Measurements from ENCODE around the gene INTS15. TPM values are rescaled to one million over a fixed set of nuclear protein-coding genes. Genes with fewer than 3 reads are reported as not detected.

INTS15 gene
- total RNA-seq, 4 donors from 2014 or later: 34.0 to 95.7 (median 53.0) TPM

DNA sequence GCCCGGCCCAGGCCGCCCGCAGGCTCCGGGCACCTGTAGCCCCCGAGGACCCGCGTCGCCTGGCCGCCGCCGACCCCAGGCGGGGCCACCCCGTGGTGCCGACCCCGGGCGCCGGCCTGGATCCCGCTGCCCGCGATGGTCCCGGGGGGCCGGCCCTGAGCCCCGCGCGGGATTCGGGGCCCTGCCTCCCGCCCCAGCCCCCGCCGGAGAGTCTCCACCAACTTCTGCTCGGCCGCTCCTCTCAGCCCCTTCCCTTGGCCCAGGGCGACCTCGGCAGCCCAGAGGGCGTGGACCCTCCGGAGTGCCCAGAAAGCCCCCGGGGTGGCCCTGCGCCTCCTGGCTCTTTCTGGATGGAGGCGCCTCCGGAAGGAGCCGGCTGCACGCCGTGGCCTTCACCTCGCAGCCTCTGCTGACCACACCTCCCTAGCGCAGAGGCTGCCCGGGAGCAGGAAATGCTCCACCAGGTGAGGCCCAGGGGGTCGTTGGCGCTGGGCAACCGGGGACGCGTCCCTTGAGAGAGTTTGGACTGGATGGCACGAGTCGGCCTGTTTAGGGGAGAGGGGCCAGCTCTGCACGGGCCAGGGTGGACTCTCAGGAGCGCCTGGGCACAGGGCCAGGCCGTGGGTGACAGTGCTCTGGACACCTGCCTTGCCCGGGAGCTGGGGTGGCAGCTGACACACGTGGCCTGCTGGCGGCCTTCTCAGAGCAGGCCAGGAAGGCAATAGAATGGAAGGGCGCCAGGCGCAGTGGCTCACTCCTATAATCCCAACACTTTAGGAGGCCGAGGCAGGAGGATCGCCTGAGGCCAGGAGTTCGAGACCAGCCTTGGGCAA, 26.1 kb downstream of the INTS15 start:
- Histone ChIP-seq H3K9me3 (no peaks in the 10 kb centered on the region), H3K27ac (peak overlapping the region in 2 of 4 donors; percentile 19 to 70), H3K4me3 (peak overlapping the region; percentile 42 to 76 (median 66)), H3K27me3 (peaks cover 0 to 5% of the 10 kb centered on the region in 2 donors), H3K36me3 (no peaks in the 10 kb centered on the region), H3K4me1 (peaks cover 0 to 20% (median 12%) of the 10 kb centered on the region in 4 donors)
- TF ChIP-seq, protein P1, sequence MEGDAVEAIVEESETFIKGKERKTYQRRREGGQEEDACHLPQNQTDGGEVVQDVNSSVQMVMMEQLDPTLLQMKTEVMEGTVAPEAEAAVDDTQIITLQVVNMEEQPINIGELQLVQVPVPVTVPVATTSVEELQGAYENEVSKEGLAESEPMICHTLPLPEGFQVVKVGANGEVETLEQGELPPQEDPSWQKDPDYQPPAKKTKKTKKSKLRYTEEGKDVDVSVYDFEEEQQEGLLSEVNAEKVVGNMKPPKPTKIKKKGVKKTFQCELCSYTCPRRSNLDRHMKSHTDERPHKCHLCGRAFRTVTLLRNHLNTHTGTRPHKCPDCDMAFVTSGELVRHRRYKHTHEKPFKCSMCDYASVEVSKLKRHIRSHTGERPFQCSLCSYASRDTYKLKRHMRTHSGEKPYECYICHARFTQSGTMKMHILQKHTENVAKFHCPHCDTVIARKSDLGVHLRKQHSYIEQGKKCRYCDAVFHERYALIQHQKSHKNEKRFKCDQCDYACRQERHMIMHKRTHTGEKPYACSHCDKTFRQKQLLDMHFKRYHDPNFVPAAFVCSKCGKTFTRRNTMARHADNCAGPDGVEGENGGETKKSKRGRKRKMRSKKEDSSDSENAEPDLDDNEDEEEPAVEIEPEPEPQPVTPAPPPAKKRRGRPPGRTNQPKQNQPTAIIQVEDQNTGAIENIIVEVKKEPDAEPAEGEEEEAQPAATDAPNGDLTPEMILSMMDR (IDR thresholded peaks at IDR 0.05): no peak
- TF ChIP-seq POLR2A (IDR thresholded peaks at IDR 0.05): no peak
- DNase-seq: no peak

GRCh38 chr7:6616854-6617643, 27.2 kb downstream of the INTS15 start:
- Histone ChIP-seq H3K36me3 (peaks cover 0 to 4% (median 0%) of the 10 kb centered on the region in 3 donors), H3K4me3 (no peak overlapping the region), H3K27me3 (peaks cover 0 to 5% of the 10 kb centered on the region in 2 donors), H3K4me1 (peaks cover 0 to 27% (median 12%) of the 10 kb centered on the region in 4 donors), H3K9me3 (no peaks in the 10 kb centered on the region), H3K27ac (no peak overlapping the region)
- TF ChIP-seq POLR2A (IDR thresholded peaks at IDR 0.05): no peak
- TF ChIP-seq, protein P1 (IDR thresholded peaks at IDR 0.05): no peak
- DNase-seq: no peak

DNA sequence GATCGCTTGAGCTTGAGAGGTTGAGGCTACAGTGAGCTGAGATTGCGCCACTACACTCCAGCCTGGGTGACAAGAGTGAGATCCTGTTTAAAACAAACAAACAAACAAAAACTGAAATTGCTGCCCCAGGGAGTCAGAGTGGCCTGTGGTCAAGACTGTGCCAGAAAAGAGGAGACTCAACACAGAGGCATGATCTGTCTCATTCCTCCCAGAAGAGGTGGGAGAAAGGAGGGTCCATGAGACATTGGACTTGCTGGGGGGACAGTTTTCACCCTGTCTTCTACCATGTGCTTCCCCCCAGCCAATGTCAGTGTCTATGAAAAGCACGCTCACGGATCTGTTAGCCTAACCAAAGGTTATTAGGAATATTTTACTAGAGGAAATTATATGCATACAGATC, 28.8 kb downstream of the INTS15 start:
- H3K4me1 ChIP-seq: peaks cover 0 to 31% (median 13%) of the 10 kb centered on the region in 4 donors
- H3K4me3 ChIP-seq: no peak overlapping the region
- DNase-seq: no peak
- H3K27me3 ChIP-seq: peaks cover 0 to 5% of the 10 kb centered on the region in 2 donors
- no peaks in the 10 kb centered on the region for H3K9me3 ChIP-seq
- TF ChIP-seq, protein P1 (IDR thresholded peaks at IDR 0.05): no peak
- TF ChIP-seq POLR2A (IDR thresholded peaks at IDR 0.05): no peak
- H3K27ac ChIP-seq: no peak overlapping the region
- peaks cover 0 to 4% (median 0%) of the 10 kb centered on the region in 3 donors for H3K36me3 ChIP-seq

- TF ChIP-seq POLR2A (IDR thresholded peaks at IDR 0.05): no peak
- TF ChIP-seq, protein P1 (IDR thresholded peaks at IDR 0.05): no peak
- peaks cover 0 to 2% of the 10 kb centered on the region in 2 donors for H3K27me3 ChIP-seq
- DNase-seq: no peak
- H3K4me3 ChIP-seq: no peak overlapping the region
- peak overlapping the region in 1 of 4 donors; percentile 57 for H3K27ac ChIP-seq
- H3K9me3 ChIP-seq: no peaks in the 10 kb centered on the region
- peaks cover 0 to 31% (median 14%) of the 10 kb centered on the region in 4 donors for H3K4me1 ChIP-seq
- peaks cover 0 to 4% (median 0%) of the 10 kb centered on the region in 3 donors for H3K36me3 ChIP-seq
Measured at GRCh38 chr7:6619961-6620360, 30.1 kb downstream of the INTS15 start.

DNA sequence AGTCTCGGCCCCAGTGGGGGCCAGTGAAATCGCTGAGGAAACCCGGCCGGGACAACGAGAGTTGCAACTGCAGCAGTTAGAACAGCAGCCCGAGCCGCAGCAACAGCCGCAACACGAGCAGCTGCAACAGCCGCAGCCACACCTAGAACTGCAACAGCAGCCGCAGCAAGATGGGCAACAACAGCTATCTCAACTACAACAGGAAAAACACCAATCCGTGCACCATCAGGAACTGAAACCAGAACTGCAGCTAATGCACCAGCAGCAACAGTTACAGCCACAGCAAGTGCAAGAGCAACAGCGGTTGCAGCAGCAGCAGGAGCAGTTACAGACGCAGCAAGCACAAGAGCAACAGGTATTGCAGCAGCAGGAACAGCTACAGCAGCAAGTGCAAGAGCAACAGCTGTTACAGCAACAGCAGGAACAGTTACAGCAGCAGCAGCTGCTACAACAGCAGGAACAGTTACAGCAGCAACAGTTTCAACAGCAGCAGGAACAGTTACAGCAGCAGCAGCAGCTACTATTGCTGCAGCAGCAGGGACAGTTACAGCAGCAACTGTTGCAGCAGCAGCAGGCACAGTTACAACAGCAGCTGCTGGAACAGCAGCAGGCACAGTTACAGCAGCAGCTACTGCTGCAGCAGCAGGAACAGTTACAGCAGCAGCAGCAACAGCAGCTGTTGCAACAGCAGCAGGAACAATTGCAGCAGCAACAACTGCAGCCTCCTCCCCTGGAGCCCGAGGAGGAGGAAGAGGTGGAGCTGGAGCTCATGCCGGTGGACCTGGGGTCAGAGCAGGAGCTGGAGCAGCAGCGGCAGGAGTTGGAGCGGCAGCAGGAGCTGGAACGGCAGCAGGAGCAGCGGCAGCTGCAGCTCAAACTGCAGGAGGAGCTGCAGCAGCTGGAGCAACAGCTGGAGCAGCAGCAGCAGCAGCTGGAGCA, 31.6 kb downstream of the INTS15 start:
- Histone ChIP-seq H3K36me3 (peaks cover 0 to 4% (median 0%) of the 10 kb centered on the region in 3 donors), H3K9me3 (no peaks in the 10 kb centered on the region), H3K4me1 (peaks cover 0 to 21% (median 10%) of the 10 kb centered on the region in 4 donors), H3K4me3 (peak overlapping the region in 1 of 4 donors; percentile 15), H3K27me3 (no peaks in the 10 kb centered on the region), H3K27ac (peak overlapping the region in 1 of 4 donors; percentile 57)
- TF ChIP-seq, protein P1 (IDR thresholded peaks at IDR 0.05): no peak
- TF ChIP-seq POLR2A (IDR thresholded peaks at IDR 0.05): no peak
- peak in 1 of 3 donors; percentile 29 for DNase-seq
